Measurements from ENCODE around the gene OPN4.
"Not testable (repeated sequence)": the region's sequence is repeated elsewhere in the genome, so short reads cannot be mapped to it uniquely, and the experiment has no call there.

The OPN4 gene

GRCh38 chr10:86654411-86655172 is at the start of gene OPN4:
TSS of gene OPN4 (plus strand) at chr10:86654547. CDS start at chr10:86654784, 237 bp downstream.
- no peak for DNase-seq (ENCODE audit: low read depth)

- no peak for DNase-seq (ENCODE audit: low read depth)
Measured at GRCh38 chr10:86607674-86608073, 46.7 kb upstream of the OPN4 start.

- no peak for DNase-seq (ENCODE audit: low read depth)
Measured at GRCh38 chr10:86609920-86610319, 44.4 kb upstream of the OPN4 start.

- no peak for DNase-seq (ENCODE audit: low read depth)
Measured at GRCh38 chr10:86611386-86611785, 43.0 kb upstream of the OPN4 start.

- DNase-seq (ENCODE audit: low read depth) = no peak
Measured at GRCh38 chr10:86613096-86613495, 41.3 kb upstream of the OPN4 start.

GRCh38 chr10:86613905-86614304 is 40.4 kb upstream of the OPN4 start:
- DNase-seq (ENCODE audit: low read depth) = no peak

GRCh38 chr10:86614853-86615252 is 39.5 kb upstream of the OPN4 start:
- DNase-seq (ENCODE audit: low read depth) = no peak

GRCh38 chr10:86617278-86617677 is 37.1 kb upstream of the OPN4 start:
- DNase-seq (ENCODE audit: low read depth) = not testable (repeated sequence)

GRCh38 chr10:86628311-86628710 is 26.0 kb upstream of the OPN4 start:
- no peak for DNase-seq (ENCODE audit: low read depth)

GRCh38 chr10:86630079-86630478 is 24.3 kb upstream of the OPN4 start:
- DNase-seq (ENCODE audit: low read depth) = no peak

- DNase-seq (ENCODE audit: low read depth) = no peak
Measured at GRCh38 chr10:86632009-86632800, 22.1 kb upstream of the OPN4 start.

GRCh38 chr10:86632951-86633350 is 21.4 kb upstream of the OPN4 start:
- no peak for DNase-seq (ENCODE audit: low read depth)

GRCh38 chr10:86635402-86635801 is 18.9 kb upstream of the OPN4 start:
- no peak for DNase-seq (ENCODE audit: low read depth)

- no peak for DNase-seq (ENCODE audit: low read depth)
Measured at GRCh38 chr10:86636311-86636710, 18.0 kb upstream of the OPN4 start.

- no peak for DNase-seq (ENCODE audit: low read depth)
Measured at GRCh38 chr10:86642021-86642420, 12.3 kb upstream of the OPN4 start.

GRCh38 chr10:86642499-86642898 is 11.8 kb upstream of the OPN4 start:
- DNase-seq (ENCODE audit: low read depth) = no peak

- no peak for DNase-seq (ENCODE audit: low read depth)
Measured at GRCh38 chr10:86644152-86644793, 10.1 kb upstream of the OPN4 start.

GRCh38 chr10:86644794-86645445 is 9.4 kb upstream of the OPN4 start:
- DNase-seq (ENCODE audit: low read depth) = no peak

- not testable (repeated sequence) for DNase-seq (ENCODE audit: low read depth)
Measured at GRCh38 chr10:86645621-86646165, 8.7 kb upstream of the OPN4 start.

GRCh38 chr10:86646532-86646931 is 7.8 kb upstream of the OPN4 start:
- DNase-seq (ENCODE audit: low read depth) = no peak

GRCh38 chr10:86646933-86647332 is 7.4 kb upstream of the OPN4 start:
- DNase-seq (ENCODE audit: low read depth) = no peak
